HepG2 (cell line): ENCODE results near the gene CACNA1C. TPM values are rescaled to one million over a fixed set of nuclear protein-coding genes. Genes with fewer than 3 reads are reported as not detected.

Experiments
- ATAC-seq: fragments of 200-7000 bp; cut with Tn5 transposase; 3 replicates; pipeline ENCODE4 v1.9.1; 2020; ENCODE audit warnings: mild to moderate bottlenecking, moderate library complexity
- BruUV-seq: library from RNA; stranded (reverse); fragments of 400-500 nt; replicated peaks from 2 replicates; lab custom pipeline; 2021; lab: Mats Ljungman, UMichigan
- CTCF ChIA-PET: fragments of 300-600 bp; formaldehyde crosslinking; extraction: SDS; loops from one replicate; lab custom pipeline; 2021; ENCODE audit warnings: low total read pairs, inconsistent platforms, low intra/inter-chr PET ratio; lab: Yijun Ruan, JAX
- POLR2A ChIA-PET: fragments of 350-600 bp; sonication (Branson Sonifier 250); formaldehyde crosslinking; loops from one replicate; lab custom pipeline; 2020; ENCODE audit warnings: antibody characterized with exemption, inconsistent platforms; lab: Yijun Ruan, JAX
- DNase-seq: peaks from one replicate; pipeline ENCODE4 v3.0.0-alpha.2; 2015; ENCODE audit warnings: low spot score
- FAIRE-seq: peaks from 3 replicates; lab custom pipeline; 2011; peaks lifted over from hg19 to GRCh38; lab: Jason Lieb, UNC
- H2AFZ ChIP-seq: one replicate; pipeline ENCODE4 v1.6.1; 2011; ENCODE audit warnings: low read length, inconsistent platforms
- H3K27ac ChIP-seq: fragments of 300-600 bp; 3 replicates; pipeline ENCODE4 v1.8.0; 2011; ENCODE audit warnings: mixed run types, mild to moderate bottlenecking, mixed read lengths, low read length, inconsistent platforms; ENCODE audit not compliant: insufficient read depth; ENCODE audit errors: extremely low read length
- H3K27me3 ChIP-seq, 2 experiments: fragments of 200-600 bp in 1 of 2; 2 replicates in 1 of 2; 3 replicates in 1 of 2; pipeline versions ENCODE4 v1.6.0 to v1.8.0; 2011; ENCODE audit warnings: low read length in 2 of 2, mild to moderate bottlenecking in 2 of 2, moderate library complexity in 2 of 2, inconsistent platforms in 1 of 2; ENCODE audit not compliant: insufficient read depth in 2 of 2, control insufficient read depth in 1 of 2
- H3K36me3 ChIP-seq, 2 experiments: fragments of 200-600 bp in 1 of 2; replicated peaks in 1 of 2; 2 replicates in 1 of 2; 3 replicates in 1 of 2; pipeline versions ENCODE4 v1.5.1 to v1.8.0; 2011; ENCODE audit warnings: low read length in 2 of 2, inconsistent platforms in 1 of 2; ENCODE audit not compliant: insufficient read depth in 2 of 2, control insufficient read depth in 1 of 2
- H3K4me1 ChIP-seq: 2 replicates; pipeline ENCODE4 v1.5.1; 2012; ENCODE audit warnings: low read length, inconsistent platforms; ENCODE audit not compliant: insufficient read depth
- H3K4me2 ChIP-seq: 2 replicates; pipeline ENCODE4 v1.6.0; 2011; ENCODE audit warnings: low read depth, low read length, inconsistent platforms
- H3K4me3 ChIP-seq, 3 experiments: fragments of 200-600 bp in 1 of 3; sonication (generic), shearing (Covaris generic) in 1 of 3; replicated peaks in 1 of 3; 2 replicates each; pipeline ENCODE4 v1.5.1; 2011 to 2016; ENCODE audit warnings: low read length in 3 of 3, inconsistent platforms in 2 of 3, low read depth in 2 of 3, mild to moderate bottlenecking in 2 of 3, control low read depth in 1 of 3, mixed read lengths in 1 of 3; ENCODE audit not compliant: insufficient read depth in 1 of 3
- H3K79me2 ChIP-seq: one replicate; pipeline ENCODE4 v1.6.1; 2011; ENCODE audit warnings: low read length, inconsistent platforms; ENCODE audit not compliant: insufficient read depth
- H3K9ac ChIP-seq: 2 replicates; pipeline ENCODE4 v1.6.0; 2011; ENCODE audit warnings: mild to moderate bottlenecking, low read depth, low read length, inconsistent platforms; ENCODE audit not compliant: insufficient read depth
- H3K9me3 ChIP-seq: 2 replicates; pipeline ENCODE4 v1.5.1; 2012; ENCODE audit warnings: mild to moderate bottlenecking, low read length
- H4K20me1 ChIP-seq: 2 replicates; pipeline ENCODE4 v1.6.0; 2011; ENCODE audit warnings: inconsistent platforms, mild to moderate bottlenecking, low read length, moderate library complexity; ENCODE audit not compliant: insufficient read depth
- HMGA1 ChIP-seq: sonication (generic); formaldehyde crosslinking; conservative IDR thresholded peaks from 2 replicates; pipeline ENCODE4 v1.4.0; 2020; ENCODE audit warnings: missing genetic modification reagents
- STAG1 ChIP-seq: sonication (generic); formaldehyde crosslinking; IDR thresholded peaks from 2 replicates; pipeline ENCODE4 v1.4.0; 2020; ENCODE audit warnings: missing genetic modification reagents
- WGBS: methylation state at CpG from one replicate; pipeline ENCODE4 v1.1.6; 2017; ENCODE audit warnings: low lambda C conversion rate; 5-methylcytosine and 5-hydroxymethylcytosine counted together
- in situ Hi-C: cut with HindIII; loops from 2 replicates; pipeline ENCODE4 v1.10.0; 2017; ENCODE audit warnings: low pct_unique_long_range_greater_than_20kb; ENCODE audit not compliant: extremely low pct_ligation_motif_present
- intact Hi-C: fragments of 100-400 bp; cut with micrococcal nuclease; formaldehyde crosslinking; loops from one replicate; pipeline ENCODE4 v1.10.0; 2022; ENCODE audit not compliant: unreplicated experiment
- polyA plus RNA-seq, 8 experiments: library from polyadenylated mRNA; depleted of rRNA in 3 of 8; stranded (reverse) in 7 of 8; unstranded in 1 of 8; fragments of >200 nt; fragmentation: Illumina TruSeq in 4 of 8; extraction: Trizol in 4 of 8; gene quantifications; 2 replicates each; pipeline versions ENCODE4 v1.2.1 to v1.2.3, GENCODE V29; 2011 to 2016; ENCODE audit warnings: low read depth in 4 of 8, missing spikeins in 1 of 8, mixed read lengths in 1 of 8; ENCODE audit not compliant: insufficient read depth in 1 of 8
- total RNA-seq, 5 experiments: library from RNA; depleted of rRNA; stranded (reverse); fragments of >200 nt; fragmentation: Illumina TruSeq; extraction: Trizol; gene quantifications; 2 replicates each; pipeline ENCODE4 v1.2.3, GENCODE V29; 2016; ENCODE audit warnings: low read depth in 1 of 5
- TF ChIP-seq, protein P1 (sequence below), 2 experiments: fragments of 450-650 bp in 1 of 2; sonication (generic) in 1 of 2; formaldehyde crosslinking in 1 of 2; IDR thresholded peaks; 2 replicates each; pipeline versions ENCODE4 v1.6.1 to v1.8.0; 2016 to 2022; ENCODE audit warnings: antibody characterized with exemption in 1 of 2, mild to moderate bottlenecking in 1 of 2, missing genetic modification reagents in 1 of 2
- TF ChIP-seq, protein P2 (sequence below): sonication (generic); formaldehyde crosslinking; IDR thresholded peaks from 2 replicates; pipeline ENCODE4 v1.5.0; 2020; ENCODE audit warnings: mild to moderate bottlenecking, missing genetic modification reagents, moderate library complexity

The CACNA1C gene
- total and polyA plus RNA-seq, 2 of the 13 experiments (the other 11 are each of a cell fraction or from before 2014, with no cell fraction given): not detected

DNA sequence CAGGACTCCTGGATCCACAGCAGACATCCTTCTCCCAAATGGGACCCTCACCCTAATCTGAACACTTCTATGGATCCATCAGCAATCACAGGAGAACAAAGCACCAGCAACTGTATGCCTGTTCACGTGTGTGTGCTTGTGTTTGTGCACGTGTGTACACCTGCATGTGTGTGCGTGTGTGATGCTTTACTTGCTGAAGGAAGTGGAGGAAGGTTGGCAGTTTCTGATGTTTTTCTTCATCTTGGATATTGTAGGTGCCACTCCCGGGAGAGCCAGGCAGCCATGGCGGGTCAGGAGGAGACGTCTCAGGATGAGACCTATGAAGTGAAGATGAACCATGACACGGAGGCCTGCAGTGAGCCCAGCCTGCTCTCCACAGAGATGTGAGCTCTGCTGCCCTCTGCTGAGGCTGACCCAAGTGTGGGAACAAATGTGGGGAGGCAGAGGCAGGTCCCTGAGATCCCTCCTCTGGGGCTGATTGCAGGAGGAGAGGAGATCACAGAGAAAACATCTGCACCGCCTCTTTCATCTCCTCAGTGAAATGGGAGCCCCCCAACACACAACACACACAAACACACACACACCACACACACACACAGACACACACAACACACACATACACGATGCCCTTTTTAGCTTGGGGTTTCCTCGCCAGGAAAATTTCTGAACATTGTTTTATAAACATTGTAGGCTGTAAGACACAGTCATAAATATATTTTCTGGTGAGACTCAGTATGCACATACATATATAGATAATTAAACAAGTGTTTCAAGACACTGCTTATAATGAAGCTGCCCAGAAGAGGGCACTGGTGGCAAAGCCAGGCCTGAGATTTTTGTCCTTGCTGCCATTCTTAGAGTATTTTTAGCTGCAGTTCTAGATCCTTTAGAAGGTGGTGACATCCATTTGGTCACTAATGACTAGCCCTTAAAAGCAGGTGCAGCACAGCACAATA, 629.8 kb downstream of the CACNA1C start:
- BruUV-seq: no TSS peak
- Histone ChIP-seq H3K79me2 (no peaks in the 10 kb centered on the region), H3K27ac (no peak overlapping the region), H3K4me3 (no peak overlapping the region), H3K27me3 (peaks cover 4 to 22% of the 10 kb centered on the region in 2 experiments; a peak in 4 of 5 replicates), H2AFZ (no peak overlapping the region), H3K9ac (no peak overlapping the region), H3K36me3 (no peaks in the 10 kb centered on the region), H3K4me1 (no peaks in the 10 kb centered on the region), H3K4me2 (no peak overlapping the region), H3K9me3 (no peaks in the 10 kb centered on the region), H4K20me1 (no peaks in the 10 kb centered on the region; the same call in 1 of the 2 replicates)
- 48% methylated on average over 7 of the region's 10 CpGs for WGBS
- ATAC-seq (peak; percentile 80), DNase-seq (peak; percentile 59), FAIRE-seq (no peak)
- POLR2A ChIA-PET: no interaction called here
- in situ Hi-C loops (no loop called here), intact Hi-C loops (no loop called here)
- CTCF ChIA-PET: no interaction called here
- no peak for TF ChIP-seq HMGA1 (CRISPR knock-in tag)
- TF ChIP-seq, protein P1, sequence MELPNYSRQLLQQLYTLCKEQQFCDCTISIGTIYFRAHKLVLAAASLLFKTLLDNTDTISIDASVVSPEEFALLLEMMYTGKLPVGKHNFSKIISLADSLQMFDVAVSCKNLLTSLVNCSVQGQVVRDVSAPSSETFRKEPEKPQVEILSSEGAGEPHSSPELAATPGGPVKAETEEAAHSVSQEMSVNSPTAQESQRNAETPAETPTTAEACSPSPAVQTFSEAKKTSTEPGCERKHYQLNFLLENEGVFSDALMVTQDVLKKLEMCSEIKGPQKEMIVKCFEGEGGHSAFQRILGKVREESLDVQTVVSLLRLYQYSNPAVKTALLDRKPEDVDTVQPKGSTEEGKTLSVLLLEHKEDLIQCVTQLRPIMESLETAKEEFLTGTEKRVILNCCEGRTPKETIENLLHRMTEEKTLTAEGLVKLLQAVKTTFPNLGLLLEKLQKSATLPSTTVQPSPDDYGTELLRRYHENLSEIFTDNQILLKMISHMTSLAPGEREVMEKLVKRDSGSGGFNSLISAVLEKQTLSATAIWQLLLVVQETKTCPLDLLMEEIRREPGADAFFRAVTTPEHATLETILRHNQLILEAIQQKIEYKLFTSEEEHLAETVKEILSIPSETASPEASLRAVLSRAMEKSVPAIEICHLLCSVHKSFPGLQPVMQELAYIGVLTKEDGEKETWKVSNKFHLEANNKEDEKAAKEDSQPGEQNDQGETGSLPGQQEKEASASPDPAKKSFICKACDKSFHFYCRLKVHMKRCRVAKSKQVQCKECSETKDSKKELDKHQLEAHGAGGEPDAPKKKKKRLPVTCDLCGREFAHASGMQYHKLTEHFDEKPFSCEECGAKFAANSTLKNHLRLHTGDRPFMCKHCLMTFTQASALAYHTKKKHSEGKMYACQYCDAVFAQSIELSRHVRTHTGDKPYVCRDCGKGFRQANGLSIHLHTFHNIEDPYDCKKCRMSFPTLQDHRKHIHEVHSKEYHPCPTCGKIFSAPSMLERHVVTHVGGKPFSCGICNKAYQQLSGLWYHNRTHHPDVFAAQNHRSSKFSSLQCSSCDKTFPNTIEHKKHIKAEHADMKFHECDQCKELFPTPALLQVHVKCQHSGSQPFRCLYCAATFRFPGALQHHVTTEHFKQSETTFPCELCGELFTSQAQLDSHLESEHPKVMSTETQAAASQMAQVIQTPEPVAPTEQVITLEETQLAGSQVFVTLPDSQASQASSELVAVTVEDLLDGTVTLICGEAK (IDR thresholded peaks at IDR 0.05): no peak
- TF ChIP-seq, protein P1 (CRISPR knock-in tag; IDR thresholded peaks at IDR 0.05): no peak
- TF ChIP-seq, protein P2, sequence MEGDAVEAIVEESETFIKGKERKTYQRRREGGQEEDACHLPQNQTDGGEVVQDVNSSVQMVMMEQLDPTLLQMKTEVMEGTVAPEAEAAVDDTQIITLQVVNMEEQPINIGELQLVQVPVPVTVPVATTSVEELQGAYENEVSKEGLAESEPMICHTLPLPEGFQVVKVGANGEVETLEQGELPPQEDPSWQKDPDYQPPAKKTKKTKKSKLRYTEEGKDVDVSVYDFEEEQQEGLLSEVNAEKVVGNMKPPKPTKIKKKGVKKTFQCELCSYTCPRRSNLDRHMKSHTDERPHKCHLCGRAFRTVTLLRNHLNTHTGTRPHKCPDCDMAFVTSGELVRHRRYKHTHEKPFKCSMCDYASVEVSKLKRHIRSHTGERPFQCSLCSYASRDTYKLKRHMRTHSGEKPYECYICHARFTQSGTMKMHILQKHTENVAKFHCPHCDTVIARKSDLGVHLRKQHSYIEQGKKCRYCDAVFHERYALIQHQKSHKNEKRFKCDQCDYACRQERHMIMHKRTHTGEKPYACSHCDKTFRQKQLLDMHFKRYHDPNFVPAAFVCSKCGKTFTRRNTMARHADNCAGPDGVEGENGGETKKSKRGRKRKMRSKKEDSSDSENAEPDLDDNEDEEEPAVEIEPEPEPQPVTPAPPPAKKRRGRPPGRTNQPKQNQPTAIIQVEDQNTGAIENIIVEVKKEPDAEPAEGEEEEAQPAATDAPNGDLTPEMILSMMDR (CRISPR knock-in tag): peak; percentile 69
- TF ChIP-seq STAG1: peak; percentile 29; the same call in 1 of the 2 replicates
